Erythroblast (primary cell): ENCODE measurements around the gene SPEG.

ENCODE experiments used
- GATA1 ChIP-seq: IDR thresholded peaks from 2 replicates; pipeline ENCODE4 v1.6.1; 2011; ENCODE audit warnings: low read depth, mild to moderate bottlenecking, control low read depth, low read length, moderate library complexity
- POLR2A ChIP-seq: IDR thresholded peaks from 2 replicates; pipeline ENCODE4 v1.6.1; 2011; ENCODE audit warnings: mild to moderate bottlenecking, low read length

GRCh38 chr2:219499058-219499307 is 64.3 kb downstream of the SPEG start:
- peak; percentile 12 for TF ChIP-seq POLR2A
- TF ChIP-seq GATA1: no peak
